ENCODE measurements around the gene FHOD3.

Gene FHOD3

GRCh38 chr18:36481935-36482334 lies 184.4 kb downstream of the FHOD3 start:
- DNase-seq, result no peak

- no peak for DNase-seq
Measured at GRCh38 chr18:36484591-36484990, 187.1 kb downstream of the FHOD3 start.

- DNase-seq, result no peak
Measured at GRCh38 chr18:36485772-36486171, 188.3 kb downstream of the FHOD3 start.

GRCh38 chr18:36488131-36488530 lies 190.6 kb downstream of the FHOD3 start:
- no peak for DNase-seq

GRCh38 chr18:36490897-36491296 lies 193.4 kb downstream of the FHOD3 start:
- DNase-seq, result no peak

- no peak for DNase-seq
Measured at GRCh38 chr18:36492604-36493329, 195.3 kb downstream of the FHOD3 start.

- no peak for DNase-seq
Measured at GRCh38 chr18:36493349-36494159, 196.0 kb downstream of the FHOD3 start.

- no peak for DNase-seq
Measured at GRCh38 chr18:36494160-36494437, 196.6 kb downstream of the FHOD3 start.

- DNase-seq, result no peak
Measured at GRCh38 chr18:36496022-36496421, 198.5 kb downstream of the FHOD3 start.

GRCh38 chr18:36499938-36500337 lies 202.4 kb downstream of the FHOD3 start:
- no peak for DNase-seq

GRCh38 chr18:36501100-36501499 lies 203.6 kb downstream of the FHOD3 start:
- DNase-seq, result no peak

GRCh38 chr18:36503477-36503876 lies 206.0 kb downstream of the FHOD3 start:
- no peak for DNase-seq

- DNase-seq, result no peak
Measured at GRCh38 chr18:36504928-36505327, 207.4 kb downstream of the FHOD3 start.

- no peak for DNase-seq
Measured at GRCh38 chr18:36505665-36506064, 208.2 kb downstream of the FHOD3 start.

GRCh38 chr18:36509646-36510197 lies 212.2 kb downstream of the FHOD3 start:
- no peak for DNase-seq

- DNase-seq, result no peak
Measured at GRCh38 chr18:36511791-36512352, 214.4 kb downstream of the FHOD3 start.

GRCh38 chr18:36513556-36513955 lies 216.0 kb downstream of the FHOD3 start:
- DNase-seq, result no peak

GRCh38 chr18:36514778-36515177 lies 217.3 kb downstream of the FHOD3 start:
- no peak for DNase-seq

- DNase-seq, result no peak
Measured at GRCh38 chr18:36516258-36516657, 218.7 kb downstream of the FHOD3 start.

GRCh38 chr18:36516726-36517125 lies 219.2 kb downstream of the FHOD3 start:
- DNase-seq, result no peak

- no peak for DNase-seq
Measured at GRCh38 chr18:36518839-36519238, 221.3 kb downstream of the FHOD3 start.

GRCh38 chr18:36519358-36519757 lies 221.8 kb downstream of the FHOD3 start:
- DNase-seq, result peak; percentile 45

GRCh38 chr18:36522509-36522908 lies 225.0 kb downstream of the FHOD3 start:
- no peak for DNase-seq

GRCh38 chr18:36525913-36526312 lies 228.4 kb downstream of the FHOD3 start:
- no peak for DNase-seq

Measured in fibroblast of skin of abdomen (primary cell).